ENCODE data around the gene PLA2G4F.

- TF ChIP-seq CTCF (IDR thresholded peaks at IDR 0.05) (no peak), POLR2A (IDR thresholded peaks at IDR 0.05) (no peak)
Observed at GRCh38 chr15:42134617-42135245, 21.7 kb downstream of the PLA2G4F start.
